ENCODE results near the gene ACOX3. TPM values are rescaled to one million over a fixed set of nuclear protein-coding genes. Genes with fewer than 3 reads are reported as not detected.

The ACOX3 gene
- total RNA-seq, 6 donors from 2014 or later, result 23.7 to 56.6 (median 31.8) TPM

DNA sequence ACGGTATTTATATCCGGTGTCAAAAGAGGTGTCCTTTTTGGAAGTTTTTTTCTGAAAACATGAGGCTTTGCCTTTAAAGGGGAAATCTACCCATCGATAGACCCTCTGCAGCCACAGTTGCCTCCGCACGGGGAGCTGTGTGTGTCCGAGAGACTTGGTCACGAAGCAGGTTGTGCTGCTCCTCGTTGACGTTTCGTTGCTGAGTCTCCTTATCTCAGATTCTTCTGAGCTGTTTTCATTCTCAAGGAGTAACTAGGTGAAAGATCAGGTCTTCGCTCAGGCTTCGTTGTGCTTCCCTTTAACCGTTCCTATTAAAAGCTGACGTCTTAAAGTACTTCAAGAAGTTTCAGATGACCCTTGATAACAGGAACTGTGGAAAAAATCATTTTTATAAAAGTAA is 23.9 kb upstream of the ACOX3 start:
- peaks cover 0 to 3% (median 0%) of the 10 kb centered on the region in 4 donors for H3K4me1 ChIP-seq
- no peaks in the 10 kb centered on the region for H3K9me3 ChIP-seq
- H3K36me3 ChIP-seq, result peaks cover 3 to 90% (median 50%) of the 10 kb centered on the region in 4 donors
- H3K27ac ChIP-seq, result no peak overlapping the region
- no peak for DNase-seq
- H3K27me3 ChIP-seq, result no peaks in the 10 kb centered on the region
- no peak overlapping the region for H3K4me3 ChIP-seq
- WGBS, 2 donors, result 89 to 91% methylated on average over 14 of the region's 14 CpGs
- no peak for ATAC-seq (ENCODE audit: low FRiP score in 2 of 2)
- TF ChIP-seq POLR2AphosphoS5 (IDR thresholded peaks at IDR 0.05), result no peak

DNA sequence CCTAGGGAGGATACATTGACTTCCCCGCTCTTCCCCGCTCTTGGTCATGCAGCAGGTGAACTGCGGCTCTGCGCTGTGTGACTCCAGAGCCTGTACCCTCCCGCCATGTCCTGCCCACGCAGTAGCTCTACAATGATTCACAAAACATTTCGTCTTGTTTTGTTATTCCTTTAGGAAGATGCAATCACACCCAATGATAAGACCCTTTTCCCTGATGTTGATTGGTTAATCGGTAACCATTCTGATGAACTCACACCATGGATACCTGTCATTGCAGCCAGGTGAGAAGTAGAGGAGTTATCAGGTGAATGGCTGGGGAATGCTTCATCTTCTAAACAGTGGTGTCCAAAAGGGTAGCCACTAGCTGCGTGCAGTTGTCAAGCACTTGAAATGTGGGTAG is 23.3 kb upstream of the ACOX3 start:
- WGBS, 2 donors, result 93 to 96% methylated on average over 9 of the region's 9 CpGs
- H3K4me1 ChIP-seq, result peaks cover 0 to 3% (median 0%) of the 10 kb centered on the region in 4 donors
- H3K27me3 ChIP-seq, result no peaks in the 10 kb centered on the region
- DNase-seq (no peak), ATAC-seq (ENCODE audit: low FRiP score in 2 of 2) (no peak)
- no peaks in the 10 kb centered on the region for H3K9me3 ChIP-seq
- no peak overlapping the region for H3K4me3 ChIP-seq
- H3K27ac ChIP-seq, result no peak overlapping the region
- peaks cover 3 to 90% (median 50%) of the 10 kb centered on the region in 4 donors for H3K36me3 ChIP-seq
- TF ChIP-seq, protein P1, sequence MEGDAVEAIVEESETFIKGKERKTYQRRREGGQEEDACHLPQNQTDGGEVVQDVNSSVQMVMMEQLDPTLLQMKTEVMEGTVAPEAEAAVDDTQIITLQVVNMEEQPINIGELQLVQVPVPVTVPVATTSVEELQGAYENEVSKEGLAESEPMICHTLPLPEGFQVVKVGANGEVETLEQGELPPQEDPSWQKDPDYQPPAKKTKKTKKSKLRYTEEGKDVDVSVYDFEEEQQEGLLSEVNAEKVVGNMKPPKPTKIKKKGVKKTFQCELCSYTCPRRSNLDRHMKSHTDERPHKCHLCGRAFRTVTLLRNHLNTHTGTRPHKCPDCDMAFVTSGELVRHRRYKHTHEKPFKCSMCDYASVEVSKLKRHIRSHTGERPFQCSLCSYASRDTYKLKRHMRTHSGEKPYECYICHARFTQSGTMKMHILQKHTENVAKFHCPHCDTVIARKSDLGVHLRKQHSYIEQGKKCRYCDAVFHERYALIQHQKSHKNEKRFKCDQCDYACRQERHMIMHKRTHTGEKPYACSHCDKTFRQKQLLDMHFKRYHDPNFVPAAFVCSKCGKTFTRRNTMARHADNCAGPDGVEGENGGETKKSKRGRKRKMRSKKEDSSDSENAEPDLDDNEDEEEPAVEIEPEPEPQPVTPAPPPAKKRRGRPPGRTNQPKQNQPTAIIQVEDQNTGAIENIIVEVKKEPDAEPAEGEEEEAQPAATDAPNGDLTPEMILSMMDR (IDR thresholded peaks at IDR 0.05), result no peak
- TF ChIP-seq POLR2A (IDR thresholded peaks at IDR 0.05) (no peak), POLR2AphosphoS5 (IDR thresholded peaks at IDR 0.05) (no peak), EP300 (IDR thresholded peaks at IDR 0.05) (no peak)

DNA sequence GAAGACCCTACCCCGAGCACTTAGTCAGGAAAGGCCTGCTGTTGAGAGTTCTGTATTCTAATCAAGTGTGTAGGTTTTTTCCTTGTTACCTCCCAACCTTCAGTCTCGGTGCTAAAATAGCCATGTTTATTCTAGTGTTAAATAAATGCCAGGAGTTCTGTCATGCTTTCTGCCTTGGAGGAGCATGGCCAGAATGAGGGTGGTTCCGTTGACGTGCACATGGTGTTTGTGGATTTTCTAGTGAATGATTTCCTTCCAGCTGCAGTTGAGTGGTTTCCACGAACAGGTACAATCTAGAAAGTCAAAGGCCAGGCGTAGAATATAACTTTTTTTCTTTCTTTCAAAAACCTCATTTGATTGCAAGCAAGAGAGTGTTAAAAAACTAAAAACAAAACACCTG is 21.1 kb upstream of the ACOX3 start:
- no peaks in the 10 kb centered on the region for H3K9me3 ChIP-seq
- H3K27ac ChIP-seq, result no peak overlapping the region
- WGBS, 2 donors, result 86 to 91% methylated on average over 6 of the region's 6 CpGs
- H3K4me1 ChIP-seq, result no peaks in the 10 kb centered on the region
- peaks cover 3 to 93% (median 48%) of the 10 kb centered on the region in 4 donors for H3K36me3 ChIP-seq
- no peak for TF ChIP-seq POLR2A (IDR thresholded peaks at IDR 0.05)
- H3K4me3 ChIP-seq, result no peak overlapping the region
- ATAC-seq (ENCODE audit: low FRiP score in 2 of 2) (no peak), DNase-seq (no peak)
- no peaks in the 10 kb centered on the region for H3K27me3 ChIP-seq

DNA sequence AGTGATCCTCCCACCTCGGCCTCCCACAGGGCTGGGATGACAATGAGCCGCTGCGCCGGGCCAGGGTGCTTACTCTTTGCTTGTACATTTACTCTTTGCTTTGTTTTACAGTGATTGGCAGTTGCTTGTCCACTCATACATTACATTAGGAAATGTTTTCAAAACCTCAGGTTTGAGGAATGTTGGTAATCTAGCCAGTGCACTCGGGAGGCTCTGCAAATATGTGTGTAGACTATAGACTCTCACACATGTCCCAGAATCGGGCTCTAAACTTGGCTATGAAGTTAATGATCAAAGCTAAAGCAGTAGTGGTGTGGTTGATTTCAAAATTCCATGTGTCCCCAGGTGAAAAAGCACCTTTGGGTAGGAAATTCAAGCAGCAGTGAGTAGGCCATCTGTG is 20.6 kb upstream of the ACOX3 start:
- Histone ChIP-seq H3K4me3 (no peak overlapping the region), H3K36me3 (peaks cover 3 to 93% (median 45%) of the 10 kb centered on the region in 4 donors), H3K9me3 (no peaks in the 10 kb centered on the region), H3K4me1 (no peaks in the 10 kb centered on the region), H3K27ac (no peak overlapping the region), H3K27me3 (no peaks in the 10 kb centered on the region)
- TF ChIP-seq POLR2A (IDR thresholded peaks at IDR 0.05) (no peak), EP300 (IDR thresholded peaks at IDR 0.05) (no peak), POLR2AphosphoS5 (IDR thresholded peaks at IDR 0.05) (no peak)
- TF ChIP-seq, protein P1 (IDR thresholded peaks at IDR 0.05), result no peak
- ATAC-seq (ENCODE audit: low FRiP score in 2 of 2) (no peak), DNase-seq (no peak)
- 85 to 92% methylated on average over 6 of the region's 6 CpGs for WGBS, 2 donors

DNA sequence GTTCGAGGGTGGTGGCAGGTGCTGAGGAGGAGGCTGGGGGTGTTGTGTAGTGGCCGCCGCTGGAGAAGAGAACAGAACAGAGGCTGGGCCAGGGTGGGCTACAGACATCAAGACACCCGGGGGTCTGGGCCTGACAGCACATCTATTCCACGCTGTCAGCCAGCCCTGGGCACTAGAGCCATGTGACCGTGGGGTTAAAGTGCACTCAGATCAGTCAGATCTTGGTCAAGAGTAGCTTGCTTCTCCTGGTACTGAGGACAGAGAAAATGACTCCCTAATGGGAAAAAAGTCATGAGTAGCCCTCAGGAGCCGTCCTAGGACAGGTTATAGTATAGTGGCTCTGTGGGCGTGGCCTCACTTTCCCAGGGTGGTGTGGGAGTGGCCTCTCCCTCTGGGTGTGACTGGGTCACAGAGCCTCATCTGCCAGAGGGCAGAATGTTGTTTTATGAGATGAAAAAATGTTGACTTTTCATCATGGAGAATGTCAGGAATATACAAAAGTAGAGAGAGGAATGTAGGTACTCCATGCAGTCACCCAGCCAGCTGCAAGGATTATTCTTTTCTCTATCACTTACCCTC is 19.4 kb upstream of the ACOX3 start:
- no peak for ATAC-seq (ENCODE audit: low FRiP score in 2 of 2)
- H3K9me3 ChIP-seq, result no peaks in the 10 kb centered on the region
- DNase-seq, result no peak
- no peak overlapping the region for H3K27ac ChIP-seq
- WGBS, 2 donors, result 80 to 92% methylated on average over 5 to 8 of the region's 8 CpGs
- H3K36me3 ChIP-seq, result peaks cover 3 to 94% (median 44%) of the 10 kb centered on the region in 4 donors
- no peak overlapping the region for H3K4me3 ChIP-seq
- no peak for TF ChIP-seq EP300 (IDR thresholded peaks at IDR 0.05)
- TF ChIP-seq, protein P1 (IDR thresholded peaks at IDR 0.05), result no peak
- no peak for TF ChIP-seq POLR2A (IDR thresholded peaks at IDR 0.05)
- TF ChIP-seq POLR2AphosphoS5 (IDR thresholded peaks at IDR 0.05), result no peak
- H3K27me3 ChIP-seq, result no peaks in the 10 kb centered on the region
- no peaks in the 10 kb centered on the region for H3K4me1 ChIP-seq

DNA sequence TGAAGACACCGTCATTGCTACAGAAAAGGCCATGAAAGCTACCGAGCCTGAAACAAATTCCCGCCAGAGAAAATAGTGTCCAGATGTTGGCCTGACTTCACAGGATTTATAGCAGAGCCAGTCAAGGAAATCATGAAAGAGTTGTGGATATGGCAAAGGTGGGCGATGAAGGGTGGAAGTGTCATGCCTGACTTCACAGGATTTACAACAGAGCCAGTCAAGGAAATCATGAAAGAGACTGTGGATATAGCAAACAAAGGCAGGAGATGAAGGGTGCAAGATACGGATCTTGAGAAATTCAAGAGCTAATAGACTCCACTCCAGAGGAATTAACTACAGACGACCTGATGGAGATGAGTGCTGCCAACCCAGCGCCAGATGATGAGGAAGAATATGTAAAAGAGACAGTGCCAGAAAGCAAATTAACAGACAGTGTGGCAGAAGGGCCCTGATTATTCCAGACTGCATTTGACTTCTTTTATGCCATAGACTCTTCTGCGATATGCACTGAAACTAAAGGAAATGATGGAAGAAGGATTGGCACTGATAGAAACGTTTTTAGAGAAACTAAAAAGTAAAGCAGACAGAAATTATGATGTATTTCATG is 17.2 kb upstream of the ACOX3 start:
- H3K36me3 ChIP-seq, result peaks cover 17 to 99% (median 59%) of the 10 kb centered on the region in 4 donors
- 79 to 81% methylated on average over 9 of the region's 9 CpGs for WGBS, 2 donors
- ATAC-seq (ENCODE audit: low FRiP score in 2 of 2), result no peak

More for the DNA sequence above, 17.2 kb upstream of the ACOX3 start:
- no peak for DNase-seq
- TF ChIP-seq EP300 (IDR thresholded peaks at IDR 0.05), result no peak
- TF ChIP-seq, protein P1 (IDR thresholded peaks at IDR 0.05), result no peak
- TF ChIP-seq POLR2A (IDR thresholded peaks at IDR 0.05), result no peak
- TF ChIP-seq POLR2AphosphoS5 (IDR thresholded peaks at IDR 0.05), result no peak
- H3K27ac ChIP-seq, result no peak overlapping the region
- H3K27me3 ChIP-seq, result no peaks in the 10 kb centered on the region
- H3K9me3 ChIP-seq, result no peaks in the 10 kb centered on the region
- H3K4me3 ChIP-seq, result no peak overlapping the region
- no peaks in the 10 kb centered on the region for H3K4me1 ChIP-seq
